ENCODE data around the gene C18orf63.
A peak's percentile ranks its signal among the peaks of the same experiment; 100 is the strongest.
"Not testable (repeated sequence)": the region's sequence is repeated elsewhere in the genome, so short reads cannot be mapped to it uniquely, and the experiment has no call there.

C18orf63 gene

DNA sequence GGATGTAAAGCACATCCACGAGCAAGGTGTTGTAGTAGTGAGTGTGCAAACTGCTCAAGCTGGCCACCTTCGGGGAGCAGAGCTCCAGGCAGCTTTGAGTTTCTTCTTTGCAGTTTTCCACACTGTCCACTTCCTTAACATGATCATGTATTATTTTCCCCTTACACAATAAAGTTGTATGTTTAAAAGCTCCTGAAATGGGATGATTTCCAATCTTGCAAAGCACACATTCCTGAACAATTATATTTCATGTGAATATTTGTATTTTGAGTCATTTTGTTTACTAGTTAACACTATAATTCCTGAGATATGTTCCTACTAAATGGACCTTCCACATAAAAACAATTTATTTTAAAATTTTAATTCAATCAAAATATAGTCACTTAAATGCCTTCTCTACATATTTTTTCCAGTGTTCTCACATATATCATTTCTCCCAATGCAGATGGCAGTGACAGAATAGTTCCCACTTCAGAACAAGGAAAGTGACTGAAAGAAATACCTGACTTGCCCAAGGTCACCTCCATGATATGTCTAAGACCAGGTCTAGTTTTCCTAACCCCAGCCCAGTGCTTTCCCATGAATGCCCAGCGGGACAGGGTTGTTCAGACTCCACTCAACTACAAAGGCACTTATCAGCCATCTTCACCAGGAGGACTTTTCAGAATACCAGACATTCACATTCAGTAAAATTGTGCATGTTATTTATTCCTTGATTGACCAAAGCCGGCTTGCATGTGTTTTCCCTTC is 29.4 kb upstream of the C18orf63 start:
- no peak for DNase-seq (ENCODE audit: low read depth)

DNA sequence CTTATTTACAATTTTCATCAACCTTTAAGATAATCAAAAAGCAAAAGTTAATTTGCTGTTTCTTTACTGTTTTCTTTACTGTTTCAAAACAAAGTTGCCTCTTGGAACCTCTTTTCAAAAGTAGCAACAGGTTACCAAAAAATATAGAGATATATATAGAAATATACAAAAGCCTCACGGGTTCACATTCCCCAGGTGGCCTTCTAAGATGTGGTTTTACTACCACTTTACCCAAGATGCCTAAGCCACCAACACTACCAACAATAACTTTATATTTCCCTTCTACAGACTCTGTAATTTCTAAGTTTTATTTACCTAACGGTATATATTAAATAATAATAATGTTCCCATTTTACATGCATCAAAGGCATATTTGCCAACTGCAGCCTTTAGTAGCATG is 28.8 kb upstream of the C18orf63 start:
- DNase-seq (ENCODE audit: low read depth): no peak

GRCh38 chr18:74288041-74288440 is 27.6 kb upstream of the C18orf63 start:
- no peak for DNase-seq (ENCODE audit: low read depth)

- no peak for DNase-seq (ENCODE audit: low read depth)
Measured at GRCh38 chr18:74288730-74289129, 26.9 kb upstream of the C18orf63 start.

DNA sequence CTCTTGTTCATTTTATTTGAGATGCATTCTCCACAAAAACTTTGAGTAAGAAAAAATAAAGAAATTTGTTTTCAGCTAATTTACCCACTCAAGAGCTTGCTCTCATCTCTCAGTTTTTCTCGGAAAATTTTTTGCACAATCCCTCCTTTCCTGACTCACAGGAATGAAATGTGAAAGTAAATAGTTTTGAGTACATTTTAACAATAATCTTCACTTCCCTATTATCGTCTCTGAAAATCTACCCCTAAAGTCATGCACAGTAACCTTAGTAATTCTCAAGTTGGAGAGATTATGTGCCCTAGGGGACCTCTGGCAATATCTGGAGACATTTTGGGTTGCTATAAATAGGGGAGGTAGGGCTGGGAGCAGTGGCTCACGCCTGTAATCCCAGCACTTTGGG is 26.5 kb upstream of the C18orf63 start:
- DNase-seq (ENCODE audit: low read depth): no peak

- DNase-seq (ENCODE audit: low read depth): no peak
Measured at GRCh38 chr18:74290021-74290420, 25.6 kb upstream of the C18orf63 start.

GRCh38 chr18:74290794-74291471 is 24.7 kb upstream of the C18orf63 start:
- no peak for DNase-seq (ENCODE audit: low read depth)

DNA sequence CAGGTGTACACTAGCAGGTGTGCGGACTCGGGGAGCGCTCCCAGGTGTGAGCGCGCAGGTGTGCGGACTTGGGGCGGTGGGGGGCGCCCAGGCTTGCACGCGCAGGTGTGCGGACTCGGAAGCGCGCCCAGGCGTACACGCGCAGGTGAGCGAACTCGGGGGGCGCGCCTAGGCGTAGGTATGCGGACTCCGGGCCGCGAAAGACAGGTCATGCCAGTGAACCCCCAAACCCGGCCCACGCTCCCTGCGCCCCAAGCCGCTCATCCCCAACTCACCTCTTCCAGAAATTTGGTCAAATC is 24.2 kb upstream of the C18orf63 start:
- no peak for DNase-seq (ENCODE audit: low read depth)

DNA sequence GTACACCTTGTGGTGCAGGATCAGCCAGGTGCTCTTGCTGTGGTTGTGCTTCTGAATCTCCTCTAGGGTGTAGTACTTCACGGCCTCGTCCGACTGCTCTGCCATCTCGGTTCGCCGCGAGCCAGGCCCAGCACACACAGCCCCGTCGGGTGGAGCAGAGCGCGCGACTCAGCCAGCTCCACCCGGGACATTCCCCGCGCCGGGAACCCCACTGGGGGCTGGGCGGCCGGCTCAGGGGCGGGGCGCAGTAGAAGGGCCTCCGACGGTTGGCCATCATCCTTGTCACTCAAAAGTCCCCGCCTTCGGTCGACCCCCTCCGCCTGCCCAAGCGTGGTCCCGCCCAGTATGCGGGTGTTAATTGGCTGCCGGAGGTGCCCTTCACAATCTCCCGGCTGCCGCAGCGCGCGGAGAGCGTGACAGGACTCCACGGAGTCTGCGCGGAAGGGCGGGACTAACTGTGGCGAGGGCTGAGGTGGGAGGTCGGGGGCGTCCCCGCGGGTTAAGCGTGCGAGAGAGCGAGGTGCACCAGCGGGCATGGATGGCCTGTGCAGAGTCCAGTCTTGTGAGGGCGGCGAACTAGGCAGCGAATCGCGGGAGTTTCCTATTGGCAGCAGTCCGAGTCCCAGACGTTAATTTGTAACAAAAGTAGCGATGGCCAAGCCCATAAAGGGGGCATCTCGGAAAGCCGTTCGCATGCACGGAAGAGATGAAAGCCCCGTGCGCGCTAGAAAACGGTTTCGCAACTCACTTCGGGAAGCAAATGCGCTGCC is 23.7 kb upstream of the C18orf63 start, which contains the start of gene CYB5A:
TSS of gene CYB5A (minus strand) at position 193 of the 770 bp plus-strand sequence. CDS start at position 105, 88 bp downstream.
- peak; percentile 96 for DNase-seq (ENCODE audit: low read depth)

DNA sequence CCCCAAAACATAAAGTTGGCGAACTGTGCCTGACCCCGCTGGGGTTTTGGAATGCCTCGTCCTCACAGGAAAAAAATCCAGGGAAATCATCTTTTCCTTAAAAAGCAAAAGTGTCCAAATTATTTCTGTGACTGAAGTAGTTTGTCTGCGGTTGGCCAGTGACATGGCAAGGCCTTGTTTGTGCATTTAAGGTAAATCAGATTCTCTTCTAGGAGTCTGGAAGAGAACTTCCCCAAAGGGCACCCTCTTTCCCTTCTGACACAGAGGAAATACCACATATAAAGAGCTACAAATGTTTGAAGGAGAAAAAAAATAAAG is 23.1 kb upstream of the C18orf63 start:
- no peak for DNase-seq (ENCODE audit: low read depth)

DNA sequence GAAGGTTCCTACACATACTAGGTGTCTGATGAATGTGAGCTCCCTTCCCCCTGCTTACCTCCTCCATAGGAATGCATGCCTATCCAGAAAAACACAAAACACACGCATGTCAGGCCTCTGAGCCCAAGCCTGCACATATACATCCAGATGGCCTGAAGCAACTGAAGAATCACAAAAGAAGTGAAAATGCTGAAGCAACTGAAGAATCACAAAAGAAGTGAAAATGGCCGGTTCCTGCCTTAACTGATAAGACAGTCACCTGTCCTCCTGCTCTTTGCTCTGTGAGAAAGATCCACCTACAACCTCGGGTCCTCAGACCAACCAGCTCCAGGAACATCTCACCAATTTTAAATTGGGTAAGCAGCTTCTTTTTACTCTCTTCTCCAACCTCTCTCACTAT is 22.7 kb upstream of the C18orf63 start:
- not testable (repeated sequence) for DNase-seq (ENCODE audit: low read depth)

DNA sequence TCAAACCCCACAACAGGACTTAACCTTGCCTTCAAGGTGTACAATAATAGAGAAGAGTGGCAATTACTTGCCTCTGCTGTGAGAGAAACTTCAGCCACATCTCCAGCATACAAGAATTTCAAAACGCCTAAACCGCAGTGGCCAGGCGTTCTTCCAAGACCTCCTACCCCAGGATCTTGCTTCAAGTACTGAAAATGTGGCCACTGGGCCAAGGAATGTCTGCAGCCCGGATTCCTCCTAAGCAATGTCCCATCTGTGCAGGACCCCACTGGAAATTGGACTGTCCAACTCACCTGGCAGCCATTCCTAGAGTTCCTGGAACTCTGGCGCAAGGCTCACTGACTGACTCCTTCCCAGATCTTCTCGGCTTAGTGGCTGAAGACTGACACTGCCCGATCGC is 21.1 kb upstream of the C18orf63 start:
- no peak for DNase-seq (ENCODE audit: low read depth)

GRCh38 chr18:74299162-74299561 is 16.5 kb upstream of the C18orf63 start:
- no peak for DNase-seq (ENCODE audit: low read depth)

- DNase-seq (ENCODE audit: low read depth): no peak
Measured at GRCh38 chr18:74299746-74300145, 15.9 kb upstream of the C18orf63 start.

GRCh38 chr18:74303306-74303705 is 12.3 kb upstream of the C18orf63 start:
- no peak for DNase-seq (ENCODE audit: low read depth)

DNA sequence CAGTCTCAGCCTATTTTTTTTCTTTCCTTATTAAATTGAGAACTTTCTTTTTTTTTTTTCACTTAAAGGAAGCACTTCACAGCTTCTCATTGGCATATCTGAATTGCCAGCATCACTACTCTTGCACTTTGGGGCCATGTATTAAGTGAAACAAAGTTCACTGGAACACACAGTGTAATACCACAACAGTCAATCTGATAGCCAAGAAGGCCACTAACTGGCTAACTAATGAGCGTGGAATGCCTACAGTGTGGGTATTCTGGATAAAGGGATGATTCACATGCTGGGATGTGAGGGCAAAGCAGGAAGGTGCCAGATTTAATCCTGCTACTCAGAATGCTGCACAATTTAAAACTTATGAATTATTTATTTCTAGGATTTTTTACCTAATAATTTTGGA is 11.7 kb upstream of the C18orf63 start:
- DNase-seq (ENCODE audit: low read depth): no peak

- DNase-seq (ENCODE audit: low read depth): no peak
Measured at GRCh38 chr18:74310411-74310810, 5.2 kb upstream of the C18orf63 start.

DNA sequence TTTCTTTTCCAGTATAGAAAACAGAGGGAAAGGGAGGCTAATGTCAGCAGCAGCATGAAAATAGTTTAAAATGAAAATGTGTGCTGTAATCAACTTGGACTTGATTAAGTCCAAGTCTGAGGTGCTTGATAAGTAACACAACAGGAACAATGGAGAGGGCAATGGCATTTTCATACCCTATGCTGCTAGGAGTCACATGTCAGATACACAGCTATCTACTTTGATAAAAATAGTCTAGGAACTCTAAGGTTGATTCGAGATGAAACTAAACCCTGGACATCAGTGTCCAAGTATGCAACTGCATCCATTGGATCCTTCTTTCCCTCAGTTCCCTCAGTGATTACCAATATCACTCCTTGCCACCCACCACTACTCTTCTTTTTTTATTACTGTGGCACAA is 4.6 kb upstream of the C18orf63 start:
- DNase-seq (ENCODE audit: low read depth): no peak

GRCh38 chr18:74314759-74315463 is 728 bp upstream of the C18orf63 start:
- no peak for DNase-seq (ENCODE audit: low read depth)

- no peak for DNase-seq (ENCODE audit: low read depth)
Measured at GRCh38 chr18:74316257-74317170, 875 bp downstream of the C18orf63 start.

DNA sequence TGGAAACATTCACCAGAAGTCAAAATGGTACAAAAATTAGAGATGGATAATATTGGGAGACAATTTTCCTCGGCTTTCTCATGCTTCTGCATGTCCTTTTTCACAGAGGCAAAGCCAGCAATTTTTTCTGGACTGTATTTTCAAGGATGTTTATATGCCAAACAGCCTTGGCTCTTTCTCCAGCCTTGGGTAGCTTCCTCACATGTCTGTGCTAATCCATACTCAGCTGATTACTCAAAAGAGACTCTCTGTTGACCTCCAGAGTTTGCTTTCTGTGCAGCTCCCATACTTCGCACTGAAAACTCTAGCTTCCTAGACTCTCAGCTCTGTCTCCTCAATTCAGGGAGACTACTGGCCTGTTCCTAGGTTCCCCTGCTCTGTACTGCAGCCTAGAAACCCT is 10.6 kb downstream of the C18orf63 start:
- no peak for DNase-seq (ENCODE audit: low read depth)

GRCh38 chr18:74326791-74327190 is 11.2 kb downstream of the C18orf63 start:
- DNase-seq (ENCODE audit: low read depth): not testable (repeated sequence)

Measured in activated T-cell treated with anti-CD3 and anti-CD28 coated beads for 48 hours (primary cell).